Ishikawa (cell line): ENCODE results near the gene TMOD1.

Experiments used
- CEBPB ChIP-seq: IDR thresholded peaks from 2 replicates; pipeline ENCODE4 v1.6.1; 2012
- CREB1 ChIP-seq: IDR thresholded peaks from 2 replicates; pipeline ENCODE4 v1.6.1; 2012; ENCODE audit warnings: low read depth
- EGR1 ChIP-seq: IDR thresholded peaks from 2 replicates; pipeline ENCODE4 v1.6.1; 2012
- EP300 ChIP-seq: IDR thresholded peaks from 2 replicates; pipeline ENCODE4 v1.6.1; 2012; ENCODE audit warnings: borderline replicate concordance
- FOXM1 ChIP-seq: IDR thresholded peaks from 2 replicates; pipeline ENCODE4 v1.6.1; 2012; ENCODE audit warnings: low read depth, borderline replicate concordance
- NFIC ChIP-seq: IDR thresholded peaks from 2 replicates; pipeline ENCODE4 v1.6.1; 2012
- RAD21 ChIP-seq: IDR thresholded peaks from 2 replicates; pipeline ENCODE4 v1.6.1; 2012; ENCODE audit warnings: low read depth
- TAF1 ChIP-seq: IDR thresholded peaks from 2 replicates; pipeline ENCODE4 v1.6.1; 2012; ENCODE audit warnings: low read depth, mild to moderate bottlenecking
- TCF12 ChIP-seq: IDR thresholded peaks from 2 replicates; pipeline ENCODE4 v1.6.1; 2012; ENCODE audit warnings: low read depth
- TEAD4 ChIP-seq: IDR thresholded peaks from 2 replicates; pipeline ENCODE4 v1.6.1; 2012
- YY1 ChIP-seq: IDR thresholded peaks from 2 replicates; pipeline ENCODE4 v1.6.1; 2012; ENCODE audit warnings: low read depth
- ZBTB7A ChIP-seq: IDR thresholded peaks from 2 replicates; pipeline ENCODE4 v1.6.1; 2012; ENCODE audit warnings: low read depth
- TF ChIP-seq, protein P1 (sequence below): IDR thresholded peaks from 2 replicates; pipeline ENCODE4 v1.6.1; 2012; ENCODE audit warnings: low read depth, mild to moderate bottlenecking
- TF ChIP-seq, protein P2 (sequence below): IDR thresholded peaks from 2 replicates; pipeline ENCODE4 v1.6.1; 2012
- TF ChIP-seq, protein P3 (sequence below): IDR thresholded peaks from 2 replicates; pipeline ENCODE4 v1.6.1; 2012

Gene TMOD1

DNA sequence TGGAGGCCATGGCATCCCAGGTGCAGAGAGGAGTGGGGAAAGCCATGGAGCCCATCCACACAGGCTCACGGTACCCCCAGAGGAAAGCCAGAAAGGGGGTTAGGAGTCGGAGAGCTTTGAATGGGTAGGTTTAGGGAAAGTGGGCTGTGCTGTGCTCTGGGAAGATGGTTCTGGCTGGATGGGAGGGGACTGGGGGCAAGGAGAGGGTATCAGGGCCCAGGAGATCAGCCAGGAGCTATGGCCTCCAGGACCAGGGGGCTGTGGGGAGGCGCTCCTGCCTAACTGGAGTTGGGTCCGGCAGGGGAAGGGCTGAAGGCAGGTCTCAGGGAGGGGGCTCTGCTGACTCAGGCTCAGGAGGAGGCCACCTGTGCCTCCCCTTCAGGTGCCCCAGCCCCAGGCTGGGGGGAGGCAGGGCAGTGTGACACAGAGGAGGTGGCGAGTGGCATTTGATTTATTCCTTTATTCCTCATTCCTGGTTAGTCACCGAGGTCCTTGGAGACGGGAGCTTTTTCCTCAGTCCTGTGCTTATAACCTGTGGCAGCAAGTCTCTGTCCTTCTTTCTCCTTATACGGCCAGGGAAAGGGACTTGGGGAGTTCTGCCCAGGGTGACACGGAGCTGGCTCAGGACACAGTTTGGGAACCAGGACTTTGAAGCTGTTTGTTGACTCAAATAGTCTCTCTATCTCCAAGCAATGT is 70.9 kb downstream of the TMOD1 start:
- no peak for TF ChIP-seq CEBPB
- TF ChIP-seq, protein P1, sequence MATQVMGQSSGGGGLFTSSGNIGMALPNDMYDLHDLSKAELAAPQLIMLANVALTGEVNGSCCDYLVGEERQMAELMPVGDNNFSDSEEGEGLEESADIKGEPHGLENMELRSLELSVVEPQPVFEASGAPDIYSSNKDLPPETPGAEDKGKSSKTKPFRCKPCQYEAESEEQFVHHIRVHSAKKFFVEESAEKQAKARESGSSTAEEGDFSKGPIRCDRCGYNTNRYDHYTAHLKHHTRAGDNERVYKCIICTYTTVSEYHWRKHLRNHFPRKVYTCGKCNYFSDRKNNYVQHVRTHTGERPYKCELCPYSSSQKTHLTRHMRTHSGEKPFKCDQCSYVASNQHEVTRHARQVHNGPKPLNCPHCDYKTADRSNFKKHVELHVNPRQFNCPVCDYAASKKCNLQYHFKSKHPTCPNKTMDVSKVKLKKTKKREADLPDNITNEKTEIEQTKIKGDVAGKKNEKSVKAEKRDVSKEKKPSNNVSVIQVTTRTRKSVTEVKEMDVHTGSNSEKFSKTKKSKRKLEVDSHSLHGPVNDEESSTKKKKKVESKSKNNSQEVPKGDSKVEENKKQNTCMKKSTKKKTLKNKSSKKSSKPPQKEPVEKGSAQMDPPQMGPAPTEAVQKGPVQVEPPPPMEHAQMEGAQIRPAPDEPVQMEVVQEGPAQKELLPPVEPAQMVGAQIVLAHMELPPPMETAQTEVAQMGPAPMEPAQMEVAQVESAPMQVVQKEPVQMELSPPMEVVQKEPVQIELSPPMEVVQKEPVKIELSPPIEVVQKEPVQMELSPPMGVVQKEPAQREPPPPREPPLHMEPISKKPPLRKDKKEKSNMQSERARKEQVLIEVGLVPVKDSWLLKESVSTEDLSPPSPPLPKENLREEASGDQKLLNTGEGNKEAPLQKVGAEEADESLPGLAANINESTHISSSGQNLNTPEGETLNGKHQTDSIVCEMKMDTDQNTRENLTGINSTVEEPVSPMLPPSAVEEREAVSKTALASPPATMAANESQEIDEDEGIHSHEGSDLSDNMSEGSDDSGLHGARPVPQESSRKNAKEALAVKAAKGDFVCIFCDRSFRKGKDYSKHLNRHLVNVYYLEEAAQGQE = no peak

DNA sequence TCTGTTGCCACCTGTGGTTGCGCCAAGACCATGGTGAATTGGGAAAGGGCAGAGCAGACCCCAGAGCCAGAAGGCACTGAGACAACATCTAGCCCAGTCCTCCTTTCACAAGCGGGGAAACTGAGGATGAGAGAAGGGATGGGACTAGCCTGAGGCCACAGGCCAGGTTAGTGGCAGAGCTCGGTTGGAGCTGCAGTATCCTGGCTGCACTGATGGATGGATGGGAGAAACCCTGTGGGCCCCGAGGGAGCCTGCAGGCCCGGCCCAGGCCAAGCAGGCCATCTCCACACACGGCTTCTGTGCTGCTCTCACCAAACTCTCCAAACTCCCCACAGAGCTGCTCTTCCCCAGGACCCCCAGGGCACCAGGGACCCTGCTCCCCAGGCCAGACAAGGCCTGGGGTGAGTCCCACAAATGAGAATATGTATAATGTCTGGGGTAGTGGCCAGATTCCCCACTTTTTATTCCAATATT is 71.5 kb downstream of the TMOD1 start:
- TF ChIP-seq TCF12 (no peak), RAD21 (no peak), CEBPB (no peak), NFIC (no peak), EP300 (no peak), TAF1 (no peak), EGR1 (no peak), ZBTB7A (no peak), FOXM1 (no peak), CREB1 (no peak), YY1 (no peak), TEAD4 (no peak)
- TF ChIP-seq, protein P1 = no peak
- TF ChIP-seq, protein P2, sequence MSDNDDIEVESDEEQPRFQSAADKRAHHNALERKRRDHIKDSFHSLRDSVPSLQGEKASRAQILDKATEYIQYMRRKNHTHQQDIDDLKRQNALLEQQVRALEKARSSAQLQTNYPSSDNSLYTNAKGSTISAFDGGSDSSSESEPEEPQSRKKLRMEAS = no peak
- TF ChIP-seq, protein P3, sequence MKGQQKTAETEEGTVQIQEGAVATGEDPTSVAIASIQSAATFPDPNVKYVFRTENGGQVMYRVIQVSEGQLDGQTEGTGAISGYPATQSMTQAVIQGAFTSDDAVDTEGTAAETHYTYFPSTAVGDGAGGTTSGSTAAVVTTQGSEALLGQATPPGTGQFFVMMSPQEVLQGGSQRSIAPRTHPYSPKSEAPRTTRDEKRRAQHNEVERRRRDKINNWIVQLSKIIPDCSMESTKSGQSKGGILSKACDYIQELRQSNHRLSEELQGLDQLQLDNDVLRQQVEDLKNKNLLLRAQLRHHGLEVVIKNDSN = no peak

DNA sequence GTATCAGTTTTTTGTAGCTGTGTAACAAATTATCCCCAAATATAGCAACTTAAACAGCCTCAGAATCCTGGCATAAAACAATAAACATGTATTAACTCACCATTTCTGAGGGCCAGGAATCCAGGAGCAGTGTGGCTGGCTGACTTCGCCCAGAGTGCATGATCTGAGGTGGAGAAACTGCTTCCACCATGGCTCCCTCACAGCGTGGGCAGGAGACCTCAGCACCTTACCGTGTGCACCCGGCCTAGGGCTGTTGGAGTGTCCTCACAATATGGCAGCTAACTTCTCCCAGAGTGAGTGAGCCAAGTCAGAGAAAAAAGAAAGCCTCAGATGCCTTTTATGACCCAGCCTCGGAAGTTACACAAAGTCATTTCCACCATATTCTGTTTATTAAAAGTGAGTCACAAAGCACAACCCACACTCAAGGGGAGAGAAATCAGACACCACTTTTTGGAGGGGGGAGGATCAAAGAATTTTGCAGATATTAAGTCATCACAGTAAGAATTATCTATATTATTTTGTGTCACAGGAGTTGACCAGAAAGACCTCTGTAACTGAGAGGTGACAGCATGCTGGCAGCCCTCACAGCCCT is 72.1 kb downstream of the TMOD1 start:
- TF ChIP-seq TCF12 = no peak
- TF ChIP-seq TAF1 = no peak
- no peak for TF ChIP-seq NFIC
- TF ChIP-seq FOXM1 = no peak

DNA sequence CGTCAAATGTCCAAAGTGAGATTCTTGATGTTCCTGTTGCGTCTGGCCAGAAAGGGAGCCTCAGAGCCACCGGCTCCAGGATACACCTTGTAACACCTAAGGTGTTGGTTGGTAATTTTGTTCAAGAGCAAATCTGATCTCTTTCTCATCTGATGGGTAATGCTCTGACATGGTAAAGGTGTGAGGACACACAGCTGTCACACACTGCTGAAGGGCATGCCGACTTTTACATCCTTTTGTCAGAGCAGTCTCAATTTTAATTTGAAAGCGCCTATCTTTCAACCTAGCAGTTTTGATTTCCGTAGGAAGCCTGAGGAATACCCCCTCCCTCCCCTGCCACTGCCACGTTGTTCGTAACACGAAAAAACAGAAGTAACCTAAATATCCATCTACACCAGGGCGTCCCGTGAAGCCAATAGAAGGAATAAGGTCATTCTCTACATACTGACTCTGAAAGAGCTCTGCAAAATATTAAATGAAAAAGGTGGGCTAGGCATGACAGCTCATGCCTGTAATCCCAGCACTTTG is 74.3 kb downstream of the TMOD1 start:
- TF ChIP-seq EP300 = no peak
- TF ChIP-seq CREB1 = no peak
- no peak for TF ChIP-seq RAD21
- no peak for TF ChIP-seq TEAD4
- TF ChIP-seq EGR1 = no peak
- no peak for TF ChIP-seq FOXM1

DNA sequence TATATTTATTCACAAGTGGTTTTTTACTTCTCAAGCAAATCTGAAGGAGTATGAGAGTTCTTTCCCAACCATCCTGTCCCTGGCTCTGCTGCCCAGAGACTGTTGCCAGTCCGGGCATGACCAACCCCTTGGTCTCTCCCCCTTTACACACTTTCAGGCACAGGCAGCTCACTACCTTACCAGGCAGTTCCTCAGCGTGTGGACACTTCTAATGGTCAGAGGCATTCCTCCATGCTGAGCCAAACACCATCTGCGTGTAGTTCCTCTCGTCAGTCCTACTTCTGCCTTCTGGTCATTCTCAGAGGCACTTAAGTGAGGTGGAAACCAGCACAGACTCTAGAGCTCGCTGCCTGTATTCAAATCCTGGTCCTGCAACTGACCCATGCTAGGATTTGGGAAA is 75.6 kb downstream of the TMOD1 start:
- TF ChIP-seq NFIC (no peak), CREB1 (no peak), RAD21 (no peak), YY1 (no peak), EP300 (no peak), ZBTB7A (no peak), EGR1 (no peak), TCF12 (no peak), FOXM1 (no peak), TEAD4 (no peak)
- TF ChIP-seq, protein P1 = no peak
- TF ChIP-seq, protein P2 = no peak
